Endothelial cell of umbilical vein (primary cell): ENCODE results near the gene GPR137B. TPM values are rescaled to one million over a fixed set of nuclear protein-coding genes. Genes with fewer than 3 reads are reported as not detected.

Experiments
- BruUV-seq: library from RNA; stranded (reverse); fragments of 400-500 nt; replicated peaks from 2 replicates; lab custom pipeline; 2021; lab: Mats Ljungman, UMichigan
- CTCF ChIA-PET: fragments of 300-600, 350-600 bp; sonication (Branson Sonifier 250); formaldehyde crosslinking; loops from one replicate; lab custom pipeline; 2021; ENCODE audit warnings: antibody characterized with exemption, inconsistent platforms; lab: Charles Lee
- POLR2A ChIA-PET: fragments of 300-600, 350-600 bp; sonication (Branson Sonifier 250); formaldehyde crosslinking; loops from one replicate; lab custom pipeline; 2021; ENCODE audit warnings: antibody characterized with exemption, inconsistent platforms; lab: Charles Lee
- DNase-seq: peaks from one replicate; pipeline ENCODE4 v3.0.0-alpha.2; 2011; ENCODE audit warnings: low read depth, low spot score
- FAIRE-seq: peaks from 2 replicates; lab custom pipeline; 2011; peaks lifted over from hg19 to GRCh38; lab: Jason Lieb, UNC
- H2AFZ ChIP-seq: 2 replicates; pipeline ENCODE4 v1.6.0; 2012; ENCODE audit warnings: low read depth, low read length, control low read depth, inconsistent platforms
- H3K27ac ChIP-seq: 2 replicates; pipeline ENCODE4 v1.5.1; 2011; ENCODE audit warnings: low read depth, mild to moderate bottlenecking, control low read depth, low read length, moderate library complexity; ENCODE audit not compliant: insufficient read depth
- H3K27me3 ChIP-seq, 2 experiments: 2 replicates each; pipeline versions ENCODE4 v1.6.0 to v1.6.1; 2011; ENCODE audit warnings: low read length in 2 of 2, mixed read lengths in 1 of 2; ENCODE audit not compliant: control insufficient read depth in 2 of 2, insufficient read depth in 2 of 2
- H3K36me3 ChIP-seq, 2 experiments: 2 replicates in 1 of 2; 3 replicates in 1 of 2; pipeline ENCODE4 v1.5.1; 2011; ENCODE audit warnings: low read length in 2 of 2, mild to moderate bottlenecking in 1 of 2, moderate library complexity in 1 of 2; ENCODE audit not compliant: control insufficient read depth in 2 of 2, insufficient read depth in 2 of 2; ENCODE audit errors: extremely low read depth in 1 of 2
- H3K4me1 ChIP-seq: 3 replicates; pipeline ENCODE4 v1.5.1; 2011; ENCODE audit warnings: mild to moderate bottlenecking, low read length; ENCODE audit not compliant: control insufficient read depth, insufficient read depth; ENCODE audit errors: extremely low read depth
- H3K4me2 ChIP-seq: 2 replicates; pipeline ENCODE4 v1.6.1; 2011; ENCODE audit warnings: low read length, control low read depth, mixed read lengths; ENCODE audit not compliant: insufficient read depth
- H3K4me3 ChIP-seq, 3 experiments: fragments of 200-600 bp in 1 of 3; sonication (generic), shearing (Covaris generic) in 1 of 3; replicated peaks in 1 of 3; 2 replicates each; pipeline ENCODE4 v1.5.1; 2011 to 2016; ENCODE audit warnings: control low read depth in 3 of 3, low read length in 3 of 3, mild to moderate bottlenecking in 2 of 3, inconsistent platforms in 1 of 3, low read depth in 1 of 3, moderate library complexity in 1 of 3; ENCODE audit not compliant: insufficient read depth in 1 of 3
- H3K79me2 ChIP-seq: 2 replicates; pipeline ENCODE4 v1.6.0; 2012; ENCODE audit warnings: low read length, inconsistent platforms; ENCODE audit not compliant: control insufficient read depth, insufficient read depth
- H3K9ac ChIP-seq: replicated peaks from 2 replicates; pipeline ENCODE3; 2011; ENCODE audit warnings: low read length, control low read depth; ENCODE audit not compliant: insufficient read depth; ENCODE audit errors: extremely low read depth
- H3K9me1 ChIP-seq: replicated peaks from 3 replicates; pipeline ENCODE4 v1.6.0; 2011; ENCODE audit warnings: mild to moderate bottlenecking, low read length; ENCODE audit not compliant: control insufficient read depth, insufficient read depth; ENCODE audit errors: extremely low read depth
- H3K9me3 ChIP-seq: replicated peaks from 2 replicates; pipeline ENCODE4 v1.5.1; 2012; ENCODE audit warnings: low read length, inconsistent platforms; ENCODE audit not compliant: control insufficient read depth, insufficient read depth
- H4K20me1 ChIP-seq: replicated peaks from 2 replicates; pipeline ENCODE3; 2011; ENCODE audit warnings: mild to moderate bottlenecking, low read length; ENCODE audit not compliant: control insufficient read depth, insufficient read depth; ENCODE audit errors: extremely low read depth
- CTCF ChIP-seq, 2 donors: IDR thresholded peaks; 1 replicate in 1 of 2; 2 replicates in 1 of 2; pipeline ENCODE4 v1.5.1; 2011; ENCODE audit warnings: low read length in 2 of 2, mild to moderate bottlenecking in 2 of 2, moderate library complexity in 2 of 2, control low read depth in 1 of 2, inconsistent platforms in 1 of 2, low read depth in 1 of 2; ENCODE audit not compliant: insufficient read depth in 1 of 2; ENCODE audit errors: extremely low read depth in 1 of 2
- EZH2 ChIP-seq: IDR thresholded peaks from 2 replicates; pipeline ENCODE4 v1.6.1; 2012; ENCODE audit warnings: borderline replicate concordance, low read depth, mild to moderate bottlenecking, moderate library complexity, low read length, inconsistent platforms; ENCODE audit not compliant: severe bottlenecking
- FOS ChIP-seq: IDR thresholded peaks from 2 replicates; pipeline ENCODE4 v1.6.1; 2011; ENCODE audit warnings: mild to moderate bottlenecking, low read length, moderate library complexity, borderline replicate concordance; ENCODE audit not compliant: insufficient read depth
- GATA2 ChIP-seq: IDR thresholded peaks from 2 replicates; pipeline ENCODE4 v1.7.0; 2011; ENCODE audit warnings: low read depth, mild to moderate bottlenecking, moderate library complexity, mixed read lengths, low read length; ENCODE audit not compliant: insufficient read length, insufficient read depth
- JUN ChIP-seq: IDR thresholded peaks from 2 replicates; pipeline ENCODE4 v1.6.1; 2011; ENCODE audit warnings: borderline replicate concordance, low read depth; ENCODE audit not compliant: insufficient read length, insufficient read depth
- MAX ChIP-seq: IDR thresholded peaks from 2 replicates; pipeline ENCODE4 v1.6.1; 2011; ENCODE audit not compliant: insufficient read depth, insufficient read length
- MYC ChIP-seq: IDR thresholded peaks from one replicate; pipeline ENCODE4 v1.6.1; 2011; ENCODE audit warnings: mild to moderate bottlenecking, low read depth, low read length
- POLR2A ChIP-seq: IDR thresholded peaks from 2 replicates; pipeline ENCODE4 v1.6.1; 2012; ENCODE audit warnings: low read depth, mild to moderate bottlenecking, control low read depth, low read length
- POLR2AphosphoS5 ChIP-seq: IDR thresholded peaks from 2 replicates; pipeline ENCODE4 v1.6.1; 2012; ENCODE audit warnings: low read depth, mild to moderate bottlenecking, control low read depth, low read length, moderate library complexity; ENCODE audit not compliant: insufficient read depth
- dilution Hi-C: fragments of 300-500 bp; cut with MboI; formaldehyde crosslinking; loops from one replicate; pipeline ENCODE4 v1.15.0; 2019; ENCODE audit warnings: low sequenced_read_pairs; ENCODE audit not compliant: extremely low pct_ligation_motif_present
- intact Hi-C: fragments of 100-400 bp; cut with micrococcal nuclease; formaldehyde crosslinking; loops from one replicate; pipeline ENCODE4 v1.10.0; 2022
- polyA plus RNA-seq, 4 experiments: library from polyadenylated mRNA; depleted of rRNA in 3 of 4; stranded (reverse) in 3 of 4; unstranded in 1 of 4; fragments of >200 nt; gene quantifications; 2 replicates each; pipeline versions ENCODE4 v1.2.1 to v1.2.3, GENCODE V29; 2011 to 2012; ENCODE audit warnings: missing spikeins in 1 of 4
- total RNA-seq: library from RNA; stranded (reverse); gene quantifications from 2 replicates; pipeline ENCODE4 v1.2.3, GENCODE V29; 2021

GPR137B gene
- total and polyA plus RNA-seq, 2 donors (not counting 3 experiments of a cell fraction or from before 2014, with no cell fraction given), result 7.8 to 11.9 TPM

GRCh38 chr1:236092899-236093298, 49.4 kb upstream of the GPR137B start:
- no TSS peak for BruUV-seq
- Histone ChIP-seq H4K20me1 (no peaks in the 10 kb centered on the region), H3K9me3 (no peaks in the 10 kb centered on the region), H3K27me3 (no peaks in the 10 kb centered on the region), H3K4me2 (no peak overlapping the region), H3K36me3 (no peaks in the 10 kb centered on the region), H3K4me3 (no peak overlapping the region), H2AFZ (no peak overlapping the region), H3K4me1 (peaks cover 3% of the 10 kb centered on the region), H3K9ac (no peak overlapping the region), H3K79me2 (no peaks in the 10 kb centered on the region), H3K27ac (no peak overlapping the region), H3K9me1 (no peaks in the 10 kb centered on the region)
- dilution Hi-C loops (no loop called here), intact Hi-C loops (no loop called here)
- ChIA-PET CTCF (no interaction called here), POLR2A (no interaction called here)
- DNase-seq, result no peak
- no peak for TF ChIP-seq MAX
- no peak for TF ChIP-seq JUN
- TF ChIP-seq GATA2, result no peak
- no peak for TF ChIP-seq POLR2AphosphoS5
- TF ChIP-seq EZH2, result no peak
- no peak for TF ChIP-seq POLR2A
- TF ChIP-seq CTCF (IDR thresholded peaks at IDR 0.05; ENCODE audit: extremely low read depth in 1 of 2, insufficient read depth in 1 of 2, low read depth in 1 of 2, low read length in 2 of 2), result no peak
- TF ChIP-seq MYC, result no peak
- TF ChIP-seq FOS, result no peak
- no peak for FAIRE-seq
